GM21526 (cell line): ENCODE results near the gene SUCO.
"Not testable (repeated sequence)": the region's sequence is repeated elsewhere in the genome, so short reads cannot be mapped to it uniquely, and the experiment has no call there.

Experiments used
- ATAC-seq: cut with Tn5 transposase; IDR thresholded peaks from one replicate; pipeline ENCODE4 v1.9.1; 2021; ENCODE audit warnings: moderate library complexity; ENCODE audit not compliant: unreplicated experiment, low FRiP score

Gene SUCO

GRCh38 chr1:172603816-172604215, 70.9 kb downstream of the SUCO start:
- ATAC-seq: no peak

- no peak for ATAC-seq
Measured at GRCh38 chr1:172605641-172606040, 72.7 kb downstream of the SUCO start.

- ATAC-seq: no peak
Measured at GRCh38 chr1:172607145-172607544, 74.2 kb downstream of the SUCO start.

GRCh38 chr1:172608098-172608601, 75.2 kb downstream of the SUCO start:
- no peak for ATAC-seq

GRCh38 chr1:172609528-172609927, 76.6 kb downstream of the SUCO start:
- ATAC-seq: no peak

- no peak for ATAC-seq
Measured at GRCh38 chr1:172612478-172612877, 79.5 kb downstream of the SUCO start.

GRCh38 chr1:172613294-172613693, 80.3 kb downstream of the SUCO start:
- no peak for ATAC-seq

GRCh38 chr1:172616195-172616594, 83.2 kb downstream of the SUCO start:
- no peak for ATAC-seq

GRCh38 chr1:172616636-172617035, 83.7 kb downstream of the SUCO start:
- no peak for ATAC-seq

- ATAC-seq: not testable (repeated sequence)
Measured at GRCh38 chr1:172620603-172621002, 87.7 kb downstream of the SUCO start.

- ATAC-seq: no peak
Measured at GRCh38 chr1:172622541-172622940, 89.6 kb downstream of the SUCO start.

GRCh38 chr1:172623748-172624147, 90.8 kb downstream of the SUCO start:
- no peak for ATAC-seq

- ATAC-seq: no peak
Measured at GRCh38 chr1:172626845-172627244, 93.9 kb downstream of the SUCO start.

GRCh38 chr1:172627702-172628101, 94.8 kb downstream of the SUCO start:
- no peak for ATAC-seq

GRCh38 chr1:172628401-172628800, 95.5 kb downstream of the SUCO start:
- no peak for ATAC-seq

GRCh38 chr1:172629170-172629569, 96.2 kb downstream of the SUCO start:
- ATAC-seq: no peak

GRCh38 chr1:172629638-172630037, 96.7 kb downstream of the SUCO start:
- no peak for ATAC-seq

- ATAC-seq: no peak
Measured at GRCh38 chr1:172630056-172630818, 97.3 kb downstream of the SUCO start.

GRCh38 chr1:172630868-172631267, 97.9 kb downstream of the SUCO start:
- no peak for ATAC-seq

GRCh38 chr1:172637522-172637921, 104.6 kb downstream of the SUCO start:
- ATAC-seq: no peak

- ATAC-seq: no peak
Measured at GRCh38 chr1:172638249-172638648, 105.3 kb downstream of the SUCO start.
